ENCODE data around the gene IFIT2.
"Not testable (repeated sequence)": the region's sequence is repeated elsewhere in the genome, so short reads cannot be mapped to it uniquely, and the experiment has no call there.

The IFIT2 gene

GRCh38 chr10:89280508-89280907 lies 21.3 kb upstream of the IFIT2 start:
- no peak for DNase-seq

- DNase-seq, result no peak
These were observed 20.0 kb upstream of the IFIT2 start for GRCh38 chr10:89281606-89282395.

- no peak for DNase-seq
These were observed 18.6 kb upstream of the IFIT2 start for GRCh38 chr10:89283025-89283935.

GRCh38 chr10:89283936-89284475 lies 17.8 kb upstream of the IFIT2 start:
- DNase-seq, result no peak

- not testable (repeated sequence) for DNase-seq
These were observed 17.1 kb upstream of the IFIT2 start for GRCh38 chr10:89284711-89285110.

- DNase-seq, result not testable (repeated sequence)
These were observed 16.5 kb upstream of the IFIT2 start for GRCh38 chr10:89285303-89285702.

GRCh38 chr10:89294721-89295239 lies 7.1 kb upstream of the IFIT2 start:
- no peak for DNase-seq

- no peak for DNase-seq
These were observed 6.2 kb upstream of the IFIT2 start for GRCh38 chr10:89295597-89295996.

- DNase-seq, result no peak
These were observed 5.6 kb upstream of the IFIT2 start for GRCh38 chr10:89296220-89296648.

- DNase-seq, result no peak
These were observed 4.5 kb upstream of the IFIT2 start for GRCh38 chr10:89297356-89297755.

GRCh38 chr10:89297791-89298190 lies 4.1 kb upstream of the IFIT2 start:
- no peak for DNase-seq

GRCh38 chr10:89299031-89299430 lies 2.8 kb upstream of the IFIT2 start:
- DNase-seq, result no peak

GRCh38 chr10:89301232-89301631 lies 614 bp upstream of the IFIT2 start:
- DNase-seq, result peak in 1 of 2 experiments; percentile 27

- DNase-seq, result peak in 1 of 2 experiments; percentile 26
These were observed 779 bp downstream of the IFIT2 start for GRCh38 chr10:89302625-89303024.

GRCh38 chr10:89303161-89303560 lies 1.3 kb downstream of the IFIT2 start:
- DNase-seq, result no peak

GRCh38 chr10:89304026-89304425 lies 2.2 kb downstream of the IFIT2 start:
- no peak for DNase-seq

- no peak for DNase-seq
These were observed 2.6 kb downstream of the IFIT2 start for GRCh38 chr10:89304446-89304845.

- DNase-seq, result no peak
These were observed 3.1 kb downstream of the IFIT2 start for GRCh38 chr10:89304925-89305324.

GRCh38 chr10:89305766-89306433 lies 4.1 kb downstream of the IFIT2 start:
- DNase-seq, result no peak

GRCh38 chr10:89306434-89307268 lies 4.8 kb downstream of the IFIT2 start:
- DNase-seq, result no peak

GRCh38 chr10:89307269-89307577 lies 5.4 kb downstream of the IFIT2 start:
- DNase-seq, result no peak

- no peak for DNase-seq
These were observed 6.4 kb downstream of the IFIT2 start for GRCh38 chr10:89308266-89308665.
